Measurements from ENCODE around the gene KCNH4.

KCNH4 gene

GRCh38 chr17:42135151-42135550 is 45.8 kb downstream of the KCNH4 start:
- H3K79me2 ChIP-seq (ENCODE audit: insufficient read depth, low read length): peaks cover 100% of the 10 kb centered on the region
- 0 out of 2 replicates have a peak, but pooled peaks cover 3% of the 10 kb centered on the region for H3K4me1 ChIP-seq (ENCODE audit: insufficient read depth, low read length)
- H3K36me3 ChIP-seq (ENCODE audit: insufficient read depth, low read length): peaks cover 62% of the 10 kb centered on the region
- no peak overlapping the region for H3K4me3 ChIP-seq (ENCODE audit: low read depth in 1 of 2, low read length in 2 of 2)
- no peak overlapping the region for H3K4me2 ChIP-seq (ENCODE audit: insufficient read depth, low read length)
- no peak for DNase-seq
- no peak for ATAC-seq (ENCODE audit: insufficient read depth, low read depth)
- TF ChIP-seq EZH2 (IDR thresholded peaks at IDR 0.05; ENCODE audit: borderline replicate concordance, low read depth, low read length, severe bottlenecking) (no peak), CTCF (IDR thresholded peaks at IDR 0.05; ENCODE audit: borderline replicate concordance, extremely low read depth, low read length, poor library complexity, severe bottlenecking) (no peak)
- peaks cover 76% of the 10 kb centered on the region for H4K20me1 ChIP-seq (ENCODE audit: insufficient read depth, low read length)
- H3K27ac ChIP-seq (ENCODE audit: low read length): no peak overlapping the region
- no peak overlapping the region for H2AFZ ChIP-seq (ENCODE audit: low read depth, low read length)
- no peak overlapping the region for H3K9ac ChIP-seq (ENCODE audit: low read depth, low read length)
- no peaks in the 10 kb centered on the region for H3K9me3 ChIP-seq (ENCODE audit: insufficient read depth, low read length, severe bottlenecking)
- no peaks in the 10 kb centered on the region for H3K27me3 ChIP-seq (ENCODE audit: insufficient read depth, low read length, poor library complexity)

- ATAC-seq (ENCODE audit: insufficient read depth, low read depth): peak; percentile 77
- Histone ChIP-seq H3K4me3 (ENCODE audit: low read depth in 1 of 2, low read length in 2 of 2) (no peak overlapping the region), H3K27me3 (ENCODE audit: insufficient read depth, low read length, poor library complexity) (no peaks in the 10 kb centered on the region), H3K4me2 (ENCODE audit: insufficient read depth, low read length) (no peak overlapping the region), H3K27ac (ENCODE audit: low read length) (no peak overlapping the region), H3K79me2 (ENCODE audit: insufficient read depth, low read length) (peaks cover 87% of the 10 kb centered on the region), H3K9ac (ENCODE audit: low read depth, low read length) (no peak overlapping the region), H4K20me1 (ENCODE audit: insufficient read depth, low read length) (peaks cover 69% of the 10 kb centered on the region), H3K36me3 (ENCODE audit: insufficient read depth, low read length) (peaks cover 73% of the 10 kb centered on the region), H3K4me1 (ENCODE audit: insufficient read depth, low read length) (0 out of 2 replicates have a peak, but pooled peaks cover 3% of the 10 kb centered on the region), H3K9me3 (ENCODE audit: insufficient read depth, low read length, severe bottlenecking) (no peaks in the 10 kb centered on the region), H2AFZ (ENCODE audit: low read depth, low read length) (no peak overlapping the region)
- DNase-seq: peak; percentile 68
- TF ChIP-seq EZH2 (IDR thresholded peaks at IDR 0.05; ENCODE audit: borderline replicate concordance, low read depth, low read length, severe bottlenecking): no peak
- TF ChIP-seq CTCF (IDR thresholded peaks at IDR 0.05; ENCODE audit: borderline replicate concordance, extremely low read depth, low read length, poor library complexity, severe bottlenecking): no peak
These were observed 47.4 kb downstream of the KCNH4 start for GRCh38 chr17:42133461-42134041.

GRCh38 chr17:42132941-42133340 is 48.0 kb downstream of the KCNH4 start:
- no peak overlapping the region for H3K27ac ChIP-seq (ENCODE audit: low read length)
- TF ChIP-seq CTCF (IDR thresholded peaks at IDR 0.05; ENCODE audit: borderline replicate concordance, extremely low read depth, low read length, poor library complexity, severe bottlenecking): no peak
- TF ChIP-seq EZH2 (IDR thresholded peaks at IDR 0.05; ENCODE audit: borderline replicate concordance, low read depth, low read length, severe bottlenecking): no peak
- H2AFZ ChIP-seq (ENCODE audit: low read depth, low read length): no peak overlapping the region
- DNase-seq (no peak), ATAC-seq (ENCODE audit: insufficient read depth, low read depth) (peak; percentile 46; the same call in 2 of the 3 replicates)
- peaks cover 80% of the 10 kb centered on the region for H3K79me2 ChIP-seq (ENCODE audit: insufficient read depth, low read length)
- no peaks in the 10 kb centered on the region for H3K9me3 ChIP-seq (ENCODE audit: insufficient read depth, low read length, severe bottlenecking)
- no peaks in the 10 kb centered on the region for H3K27me3 ChIP-seq (ENCODE audit: insufficient read depth, low read length, poor library complexity)
- H4K20me1 ChIP-seq (ENCODE audit: insufficient read depth, low read length): peaks cover 65% of the 10 kb centered on the region
- H3K36me3 ChIP-seq (ENCODE audit: insufficient read depth, low read length): peaks cover 78% of the 10 kb centered on the region
- H3K4me1 ChIP-seq (ENCODE audit: insufficient read depth, low read length): 0 out of 2 replicates have a peak, but pooled peaks cover 3% of the 10 kb centered on the region
- no peak overlapping the region for H3K4me3 ChIP-seq (ENCODE audit: low read depth in 1 of 2, low read length in 2 of 2)
- H3K9ac ChIP-seq (ENCODE audit: low read depth, low read length): no peak overlapping the region
- no peak overlapping the region for H3K4me2 ChIP-seq (ENCODE audit: insufficient read depth, low read length)

Data from DND-41 (cell line).